ENCODE measurements around the gene GDI1. TPM values are rescaled to one million over a fixed set of nuclear protein-coding genes. Genes with fewer than 3 reads are reported as not detected.

The GDI1 gene
- total and polyA plus RNA-seq, 9 of the 15 experiments (the other 6 are each of a cell fraction or from before 2014, with no cell fraction given), result 0.97 to 82.6 (median 37.5) TPM

DNA sequence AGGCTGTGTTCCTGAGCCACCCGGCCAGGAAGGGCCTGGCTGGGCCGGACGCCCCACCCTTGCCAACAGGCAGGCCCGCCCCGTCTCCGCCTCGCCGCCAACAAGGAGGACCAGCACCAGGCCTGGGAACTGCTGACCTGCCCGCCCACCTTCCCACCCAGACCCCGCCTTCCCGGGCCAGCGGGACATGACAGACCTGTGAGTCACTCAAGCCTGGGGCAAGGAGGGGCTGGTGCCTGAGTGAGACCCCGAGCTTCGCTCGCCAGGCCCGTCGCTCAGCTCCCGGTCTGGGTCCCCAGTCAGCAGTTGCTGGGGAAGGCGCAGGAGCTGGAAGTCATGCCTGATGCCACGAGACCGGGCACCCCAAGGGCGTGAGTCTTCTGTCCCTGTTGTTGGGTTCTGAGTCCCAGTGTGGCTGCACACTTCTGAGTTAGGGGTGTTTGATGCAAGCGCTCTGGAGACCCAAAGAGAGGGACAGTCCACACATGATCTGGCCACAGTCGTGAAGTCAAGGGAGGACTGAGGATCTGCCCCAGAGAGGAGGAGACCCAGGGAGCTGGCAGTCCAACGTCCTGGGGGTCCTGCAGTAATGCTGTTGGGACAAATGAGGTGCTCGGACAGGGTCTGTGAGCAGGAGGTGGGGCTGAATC, 27.6 kb upstream of the GDI1 start, which contains the start of gene DNASE1L1 (continued):
- TF ChIP-seq, protein P1, sequence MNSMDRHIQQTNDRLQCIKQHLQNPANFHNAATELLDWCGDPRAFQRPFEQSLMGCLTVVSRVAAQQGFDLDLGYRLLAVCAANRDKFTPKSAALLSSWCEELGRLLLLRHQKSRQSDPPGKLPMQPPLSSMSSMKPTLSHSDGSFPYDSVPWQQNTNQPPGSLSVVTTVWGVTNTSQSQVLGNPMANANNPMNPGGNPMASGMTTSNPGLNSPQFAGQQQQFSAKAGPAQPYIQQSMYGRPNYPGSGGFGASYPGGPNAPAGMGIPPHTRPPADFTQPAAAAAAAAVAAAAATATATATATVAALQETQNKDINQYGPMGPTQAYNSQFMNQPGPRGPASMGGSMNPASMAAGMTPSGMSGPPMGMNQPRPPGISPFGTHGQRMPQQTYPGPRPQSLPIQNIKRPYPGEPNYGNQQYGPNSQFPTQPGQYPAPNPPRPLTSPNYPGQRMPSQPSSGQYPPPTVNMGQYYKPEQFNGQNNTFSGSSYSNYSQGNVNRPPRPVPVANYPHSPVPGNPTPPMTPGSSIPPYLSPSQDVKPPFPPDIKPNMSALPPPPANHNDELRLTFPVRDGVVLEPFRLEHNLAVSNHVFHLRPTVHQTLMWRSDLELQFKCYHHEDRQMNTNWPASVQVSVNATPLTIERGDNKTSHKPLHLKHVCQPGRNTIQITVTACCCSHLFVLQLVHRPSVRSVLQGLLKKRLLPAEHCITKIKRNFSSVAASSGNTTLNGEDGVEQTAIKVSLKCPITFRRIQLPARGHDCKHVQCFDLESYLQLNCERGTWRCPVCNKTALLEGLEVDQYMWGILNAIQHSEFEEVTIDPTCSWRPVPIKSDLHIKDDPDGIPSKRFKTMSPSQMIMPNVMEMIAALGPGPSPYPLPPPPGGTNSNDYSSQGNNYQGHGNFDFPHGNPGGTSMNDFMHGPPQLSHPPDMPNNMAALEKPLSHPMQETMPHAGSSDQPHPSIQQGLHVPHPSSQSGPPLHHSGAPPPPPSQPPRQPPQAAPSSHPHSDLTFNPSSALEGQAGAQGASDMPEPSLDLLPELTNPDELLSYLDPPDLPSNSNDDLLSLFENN (IDR thresholded peaks at IDR 0.05; ENCODE audit: low read depth in 2 of 2, low read length in 2 of 2), result no peak
- TF ChIP-seq ZFP36 (IDR thresholded peaks at IDR 0.05; ENCODE audit: low read depth, low read length, partially characterized antibody) (no peak), ZNF785 (CRISPR knock-in tag; IDR thresholded peaks at IDR 0.05) (no peak), LCOR (CRISPR knock-in tag; IDR thresholded peaks at IDR 0.05) (no peak; the same call in 1 of the 2 replicates), FUS (optimal IDR thresholded peaks at IDR 0.05; ENCODE audit: low read depth, low read length) (no peak), TAF1 (IDR thresholded peaks at IDR 0.05; ENCODE audit: control insufficient read depth, extremely low read depth, insufficient read depth, low read length, severe bottlenecking) (no peak), ZFPM2 (CRISPR knock-in tag; IDR thresholded peaks at IDR 0.05) (no peak), SAFB (IDR thresholded peaks at IDR 0.05; ENCODE audit: borderline replicate concordance, low read depth, low read length) (no peak), ZNF12 (CRISPR knock-in tag; IDR thresholded peaks at IDR 0.05) (no peak), PHB2 (IDR thresholded peaks at IDR 0.05; ENCODE audit: low read depth) (no peak), POLR3G (IDR thresholded peaks at IDR 0.05; ENCODE audit: extremely low read depth, insufficient read length, insufficient replicate concordance) (no peak), KLF16 (IDR thresholded peaks at IDR 0.05) (no peak), ETV6 (IDR thresholded peaks at IDR 0.05; ENCODE audit: borderline replicate concordance in 1 of 2, low read depth in 2 of 2, low read length in 1 of 2) (no peak), ETV6 (CRISPR knock-in tag; IDR thresholded peaks at IDR 0.05; ENCODE audit: borderline replicate concordance) (no peak), JUN (IDR thresholded peaks at IDR 0.05; ENCODE audit: borderline replicate concordance, low read depth, low read length) (peak; percentile 80), JUN (CRISPR knock-in tag; IDR thresholded peaks at IDR 0.05; ENCODE audit: borderline replicate concordance) (no peak), FOXK2 (conservative IDR thresholded peaks at IDR 0.05 in 1 of 2, IDR thresholded peaks at IDR 0.05 in 1 of 2; ENCODE audit: low read depth in 2 of 2) (no peak), HSF4 (CRISPR knock-in tag; IDR thresholded peaks at IDR 0.05; ENCODE audit: borderline replicate concordance) (no peak), CHD2 (IDR thresholded peaks at IDR 0.05; ENCODE audit: low read depth, low read length) (no peak), MYBL2 (IDR thresholded peaks at IDR 0.05; ENCODE audit: low read depth) (no peak), MYBL2 (CRISPR knock-in tag; IDR thresholded peaks at IDR 0.05; ENCODE audit: borderline replicate concordance) (no peak), POLR2AphosphoS2 (IDR thresholded peaks at IDR 0.05; ENCODE audit: low read length) (no peak)
- TF ChIP-seq, protein P2, sequence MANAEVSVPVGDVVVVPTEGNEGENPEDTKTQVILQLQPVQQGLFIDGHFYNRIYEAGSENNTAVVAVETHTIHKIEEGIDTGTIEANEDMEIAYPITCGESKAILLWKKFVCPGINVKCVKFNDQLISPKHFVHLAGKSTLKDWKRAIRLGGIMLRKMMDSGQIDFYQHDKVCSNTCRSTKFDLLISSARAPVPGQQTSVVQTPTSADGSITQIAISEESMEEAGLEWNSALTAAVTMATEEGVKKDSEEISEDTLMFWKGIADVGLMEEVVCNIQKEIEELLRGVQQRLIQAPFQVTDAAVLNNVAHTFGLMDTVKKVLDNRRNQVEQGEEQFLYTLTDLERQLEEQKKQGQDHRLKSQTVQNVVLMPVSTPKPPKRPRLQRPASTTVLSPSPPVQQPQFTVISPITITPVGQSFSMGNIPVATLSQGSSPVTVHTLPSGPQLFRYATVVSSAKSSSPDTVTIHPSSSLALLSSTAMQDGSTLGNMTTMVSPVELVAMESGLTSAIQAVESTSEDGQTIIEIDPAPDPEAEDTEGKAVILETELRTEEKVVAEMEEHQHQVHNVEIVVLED (CRISPR knock-in tag; IDR thresholded peaks at IDR 0.05), result no peak
- TF ChIP-seq, protein P3, sequence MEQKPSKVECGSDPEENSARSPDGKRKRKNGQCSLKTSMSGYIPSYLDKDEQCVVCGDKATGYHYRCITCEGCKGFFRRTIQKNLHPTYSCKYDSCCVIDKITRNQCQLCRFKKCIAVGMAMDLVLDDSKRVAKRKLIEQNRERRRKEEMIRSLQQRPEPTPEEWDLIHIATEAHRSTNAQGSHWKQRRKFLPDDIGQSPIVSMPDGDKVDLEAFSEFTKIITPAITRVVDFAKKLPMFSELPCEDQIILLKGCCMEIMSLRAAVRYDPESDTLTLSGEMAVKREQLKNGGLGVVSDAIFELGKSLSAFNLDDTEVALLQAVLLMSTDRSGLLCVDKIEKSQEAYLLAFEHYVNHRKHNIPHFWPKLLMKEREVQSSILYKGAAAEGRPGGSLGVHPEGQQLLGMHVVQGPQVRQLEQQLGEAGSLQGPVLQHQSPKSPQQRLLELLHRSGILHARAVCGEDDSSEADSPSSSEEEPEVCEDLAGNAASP (IDR thresholded peaks at IDR 0.05), result no peak
